GM13976 (cell line): Measurements from ENCODE around the gene GALR2.
A peak's percentile ranks its signal among the peaks of the same experiment; 100 is the strongest.
"Not testable (repeated sequence)": the region's sequence is repeated elsewhere in the genome, so short reads cannot be mapped to it uniquely, and the experiment has no call there.

Source experiments
- DNase-seq: peaks from one replicate; pipeline ENCODE4 v3.0.0; 2012; ENCODE audit warnings: low spot score
- in situ Hi-C: fragments of 300-500 bp; cut with MboI; formaldehyde crosslinking; loops from one replicate; pipeline ENCODE4 v1.12.0; 2022; ENCODE audit warnings: low sequenced_read_pairs, mixed read lengths, inconsistent platforms; ENCODE audit not compliant: unreplicated experiment
- TF ChIP-seq, protein P1 (sequence below): IDR thresholded peaks from 2 replicates; pipeline ENCODE4 v1.5.1; 2012; ENCODE audit warnings: borderline replicate concordance, mild to moderate bottlenecking; ENCODE audit not compliant: insufficient read depth; ENCODE audit errors: extremely low read depth, missing control alignments, control extremely low read depth

GALR2 gene

DNA sequence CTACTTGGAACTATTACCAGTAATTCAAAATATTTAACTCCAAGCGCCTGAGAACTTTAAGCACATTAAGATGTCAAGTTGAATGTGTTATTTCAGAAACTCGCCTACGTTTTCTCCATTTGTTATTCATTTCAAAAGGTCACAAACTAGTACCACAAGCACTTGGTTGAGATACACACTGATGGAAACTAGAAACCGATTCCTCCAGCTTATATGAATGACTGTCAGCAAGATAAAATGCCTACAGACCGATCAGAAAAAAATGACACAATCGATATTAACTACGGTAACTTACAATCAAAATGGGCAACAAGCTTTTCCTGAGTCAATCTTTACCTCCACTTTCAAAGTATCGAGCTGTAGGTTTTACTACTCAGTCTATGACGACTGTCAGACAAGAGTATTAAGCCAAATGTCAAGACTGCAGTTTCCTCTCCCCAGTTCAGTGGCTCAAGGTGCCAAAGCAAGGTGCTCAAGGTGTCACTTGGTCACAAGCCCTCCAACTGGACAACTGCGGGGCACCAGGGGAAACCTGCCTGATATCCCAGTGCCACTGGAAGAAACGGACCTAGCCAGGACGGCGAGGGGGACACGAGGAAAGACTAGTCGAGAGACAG lies 2.9 kb upstream of the GALR2 start:
- TF ChIP-seq, protein P1, sequence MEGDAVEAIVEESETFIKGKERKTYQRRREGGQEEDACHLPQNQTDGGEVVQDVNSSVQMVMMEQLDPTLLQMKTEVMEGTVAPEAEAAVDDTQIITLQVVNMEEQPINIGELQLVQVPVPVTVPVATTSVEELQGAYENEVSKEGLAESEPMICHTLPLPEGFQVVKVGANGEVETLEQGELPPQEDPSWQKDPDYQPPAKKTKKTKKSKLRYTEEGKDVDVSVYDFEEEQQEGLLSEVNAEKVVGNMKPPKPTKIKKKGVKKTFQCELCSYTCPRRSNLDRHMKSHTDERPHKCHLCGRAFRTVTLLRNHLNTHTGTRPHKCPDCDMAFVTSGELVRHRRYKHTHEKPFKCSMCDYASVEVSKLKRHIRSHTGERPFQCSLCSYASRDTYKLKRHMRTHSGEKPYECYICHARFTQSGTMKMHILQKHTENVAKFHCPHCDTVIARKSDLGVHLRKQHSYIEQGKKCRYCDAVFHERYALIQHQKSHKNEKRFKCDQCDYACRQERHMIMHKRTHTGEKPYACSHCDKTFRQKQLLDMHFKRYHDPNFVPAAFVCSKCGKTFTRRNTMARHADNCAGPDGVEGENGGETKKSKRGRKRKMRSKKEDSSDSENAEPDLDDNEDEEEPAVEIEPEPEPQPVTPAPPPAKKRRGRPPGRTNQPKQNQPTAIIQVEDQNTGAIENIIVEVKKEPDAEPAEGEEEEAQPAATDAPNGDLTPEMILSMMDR, result no peak
- peak; percentile 71 for DNase-seq
- in situ Hi-C loops, result no loop called here

DNA sequence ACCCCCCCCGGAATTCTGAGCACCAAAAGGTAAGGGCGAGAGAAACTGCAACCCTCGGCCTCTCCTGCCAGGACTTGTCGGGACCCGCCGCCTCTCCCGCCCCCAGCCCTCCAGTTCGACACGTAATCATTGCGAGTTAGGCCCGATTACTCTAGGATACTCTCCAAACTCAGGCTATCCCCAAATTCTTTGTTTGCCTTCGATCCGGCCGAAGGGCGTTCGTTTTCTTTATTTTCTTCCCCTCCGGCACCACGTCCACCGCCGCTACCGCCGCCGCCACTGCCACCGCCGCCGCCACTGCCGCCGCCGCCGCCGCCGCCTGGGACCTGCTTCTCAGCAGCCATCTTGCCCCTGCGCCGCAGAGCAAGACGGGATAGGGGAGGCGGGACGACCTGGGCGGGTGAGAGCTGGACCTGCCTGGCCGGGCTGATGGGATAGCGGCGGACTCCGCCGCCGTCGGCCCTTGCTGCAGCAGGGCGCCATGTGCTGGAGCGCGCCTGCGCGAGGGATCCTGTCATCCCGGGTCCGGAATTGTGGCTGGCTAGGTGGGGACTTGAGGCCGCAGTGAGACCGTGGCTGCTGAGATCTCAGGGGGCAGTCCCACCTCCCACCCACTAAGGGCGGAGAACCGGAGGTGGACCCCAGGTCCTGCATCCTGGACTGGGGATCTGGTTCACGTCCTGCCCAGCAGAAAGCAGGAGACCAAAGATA lies 2.3 kb upstream of the GALR2 start, which contains the start of gene SRP68:
TSS of gene SRP68 (minus strand) at position 370 of the 711 bp plus-strand sequence. CDS start at position 344, 26 bp downstream.
- DNase-seq, result peak; percentile 96
- TF ChIP-seq, protein P1, result no peak
- in situ Hi-C loops, result no loop called here

DNA sequence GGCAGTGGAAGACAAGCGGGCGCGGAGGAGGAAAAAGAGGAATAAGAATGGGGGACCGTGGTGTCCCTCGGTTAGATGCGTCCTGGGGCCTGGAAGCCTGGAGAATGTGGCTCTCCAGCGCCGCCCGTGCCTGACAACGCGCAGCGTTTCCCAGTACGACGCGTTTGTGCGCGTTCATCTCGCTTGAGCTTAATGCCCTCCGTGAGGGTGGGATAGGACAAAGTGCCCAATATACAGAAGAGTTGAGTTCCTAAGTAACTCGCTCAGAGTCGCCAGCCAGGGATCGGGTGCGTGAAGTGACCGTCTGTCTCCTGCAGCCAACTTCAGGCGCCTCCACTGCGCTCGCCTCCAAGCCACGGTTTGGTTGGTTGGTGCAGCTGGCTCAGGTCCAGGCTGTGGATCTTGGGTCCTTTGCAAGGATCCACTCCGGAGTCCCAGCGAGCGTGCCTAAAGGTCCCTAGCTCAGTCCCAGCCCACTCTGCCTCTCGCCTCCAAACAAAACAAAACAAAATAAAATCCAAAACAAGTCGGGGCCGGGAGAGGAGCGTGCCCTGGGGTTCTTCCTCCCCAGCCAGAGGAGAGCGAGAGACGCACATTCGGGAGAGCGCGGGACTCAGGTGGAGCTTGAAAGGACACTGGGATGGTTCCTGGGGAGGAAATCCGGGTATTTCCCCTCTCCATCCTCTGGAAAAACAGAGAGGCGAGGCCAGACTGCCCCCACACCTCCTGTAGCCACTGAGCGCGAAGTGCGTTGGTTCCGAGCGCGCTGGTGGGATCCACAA lies 974 bp downstream of the GALR2 start:
- in situ Hi-C loops, result no loop called here
- DNase-seq, result peak; percentile 43
- TF ChIP-seq, protein P1, result no peak

DNA sequence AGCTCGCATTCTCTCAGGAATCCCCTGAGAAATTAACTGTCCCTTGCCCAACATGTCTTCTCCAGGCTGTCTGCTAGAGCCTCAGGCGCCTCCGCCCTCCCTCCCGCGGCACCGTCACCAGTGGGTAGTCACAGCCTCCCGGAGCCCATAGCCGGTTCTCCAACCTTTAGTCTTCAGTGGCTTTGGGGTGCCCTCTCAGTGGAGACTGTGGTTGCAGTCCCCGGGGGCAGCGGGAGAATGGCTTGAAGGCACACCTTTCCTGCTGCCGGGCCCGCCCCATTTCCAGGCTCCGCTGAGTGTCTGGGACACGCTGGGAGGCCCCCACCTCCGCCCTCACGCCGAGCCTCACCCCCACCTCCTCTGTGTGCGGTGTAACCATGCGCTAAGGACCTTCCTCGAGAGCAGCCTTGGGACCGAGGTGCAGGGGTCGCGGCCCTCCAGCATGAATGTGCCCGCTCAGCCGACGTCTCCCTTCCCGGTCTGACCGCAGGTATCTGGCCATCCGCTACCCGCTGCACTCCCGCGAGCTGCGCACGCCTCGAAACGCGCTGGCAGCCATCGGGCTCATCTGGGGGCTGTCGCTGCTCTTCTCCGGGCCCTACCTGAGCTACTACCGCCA lies 1.7 kb downstream of the GALR2 start:
- in situ Hi-C loops, result no loop called here
- TF ChIP-seq, protein P1, result no peak
- peak; percentile 38 for DNase-seq

DNA sequence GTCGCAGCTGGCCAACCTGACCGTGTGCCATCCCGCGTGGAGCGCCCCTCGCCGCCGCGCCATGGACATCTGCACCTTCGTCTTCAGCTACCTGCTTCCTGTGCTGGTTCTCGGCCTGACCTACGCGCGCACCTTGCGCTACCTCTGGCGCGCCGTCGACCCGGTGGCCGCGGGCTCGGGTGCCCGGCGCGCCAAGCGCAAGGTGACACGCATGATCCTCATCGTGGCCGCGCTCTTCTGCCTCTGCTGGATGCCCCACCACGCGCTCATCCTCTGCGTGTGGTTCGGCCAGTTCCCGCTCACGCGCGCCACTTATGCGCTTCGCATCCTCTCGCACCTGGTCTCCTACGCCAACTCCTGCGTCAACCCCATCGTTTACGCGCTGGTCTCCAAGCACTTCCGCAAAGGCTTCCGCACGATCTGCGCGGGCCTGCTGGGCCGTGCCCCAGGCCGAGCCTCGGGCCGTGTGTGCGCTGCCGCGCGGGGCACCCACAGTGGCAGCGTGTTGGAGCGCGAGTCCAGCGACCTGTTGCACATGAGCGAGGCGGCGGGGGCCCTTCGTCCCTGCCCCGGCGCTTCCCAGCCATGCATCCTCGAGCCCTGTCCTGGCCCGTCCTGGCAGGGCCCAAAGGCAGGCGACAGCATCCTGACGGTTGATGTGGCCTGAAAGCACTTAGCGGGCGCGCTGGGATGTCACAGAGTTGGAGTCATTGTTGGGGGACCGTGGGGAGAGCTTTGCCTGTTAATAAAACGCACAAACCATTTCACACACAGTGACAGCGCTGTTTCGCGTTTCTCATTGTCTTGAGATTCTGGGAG lies 2.4 kb downstream of the GALR2 start:
- TF ChIP-seq, protein P1, result no peak
- in situ Hi-C loops, result no loop called here

DNA sequence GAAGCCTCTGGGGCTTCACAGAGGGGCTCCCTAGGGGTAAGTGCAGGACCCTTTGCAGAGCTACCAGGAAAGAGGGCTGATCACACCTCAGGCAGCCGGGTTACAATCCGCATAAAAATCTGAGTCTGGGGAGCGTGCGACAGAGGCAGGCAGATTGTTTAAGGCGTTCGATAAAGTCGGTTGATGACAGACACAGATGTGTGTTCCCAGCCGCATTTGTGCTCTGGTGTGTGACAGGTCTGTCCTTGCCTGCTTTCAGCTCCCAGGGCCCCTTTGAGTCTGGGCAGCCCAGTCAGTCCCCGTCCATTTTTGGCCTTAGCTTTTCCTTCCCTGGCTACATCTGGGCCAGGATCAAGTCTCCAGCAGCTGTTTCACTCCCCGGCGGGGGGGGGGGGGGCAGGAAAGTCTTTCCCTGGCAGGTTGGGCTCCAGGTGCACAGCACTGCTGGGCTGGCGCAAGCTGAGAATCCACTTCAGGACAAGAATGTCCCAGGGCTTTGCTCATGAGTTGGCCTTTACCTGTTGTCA lies 3.1 kb downstream of the GALR2 start:
- TF ChIP-seq, protein P1, result no peak
- in situ Hi-C loops, result no loop called here
- peak; percentile 32 for DNase-seq

More for the DNA sequence above, 2.4 kb downstream of the GALR2 start:
- peak; percentile 49 for DNase-seq

DNA sequence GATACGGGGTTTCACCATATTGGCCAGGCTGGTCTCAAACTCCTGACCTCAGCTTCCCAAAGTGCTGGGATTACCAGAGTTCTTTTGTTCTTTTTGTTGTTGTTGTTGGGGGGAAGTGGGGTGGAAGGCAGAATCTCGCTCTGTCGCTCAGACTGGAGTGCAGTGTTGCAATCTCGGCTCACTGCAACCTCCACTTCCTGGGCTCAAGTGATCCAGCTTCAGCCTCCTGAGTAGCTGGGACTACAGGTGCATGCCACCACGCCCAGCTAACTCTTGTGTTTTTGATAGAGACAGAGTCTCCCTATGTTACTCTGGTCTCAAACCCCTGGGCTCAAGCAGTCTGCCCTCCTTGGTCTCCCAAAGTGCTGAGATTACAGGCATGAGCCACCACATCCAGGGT lies 3.8 kb downstream of the GALR2 start:
- DNase-seq, in situ Hi-C loops: not testable (repeated sequence)
